ENCODE measurements around the gene CHD5.

Gene CHD5

DNA sequence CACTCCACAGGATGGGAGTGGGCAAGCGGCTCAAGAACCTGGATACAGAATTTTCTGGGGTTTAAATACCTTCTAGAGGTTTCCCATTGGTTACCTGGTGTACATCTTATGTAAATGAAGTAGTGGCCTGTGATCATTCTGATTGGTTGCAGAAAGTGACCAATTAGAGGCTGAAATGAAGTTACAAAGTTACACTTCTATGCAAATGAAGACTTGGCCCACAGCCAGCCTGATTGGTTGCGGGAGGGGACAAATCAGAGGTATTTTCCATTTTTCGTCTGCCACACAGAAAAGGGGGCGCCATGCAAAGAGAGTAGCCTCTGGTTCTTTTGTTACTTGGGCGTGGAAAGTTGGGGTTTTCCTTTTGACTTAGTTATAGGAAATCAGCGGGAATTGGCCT lies 125.5 kb downstream of the CHD5 start:
- Histone ChIP-seq H3K4ac (ENCODE audit: low read depth, low read length) (no peak overlapping the region), H2AK5ac (ENCODE audit: low read length) (no peak overlapping the region), H2BK120ac (ENCODE audit: insufficient read depth, low read length, poor library complexity) (no peak overlapping the region), H4K91ac (ENCODE audit: low read depth, low read length) (no peak overlapping the region), H2BK5ac (ENCODE audit: low read depth, low read length, poor library complexity) (no peak overlapping the region), H2BK12ac (ENCODE audit: low read length) (no peak overlapping the region), H3K27me3 (ENCODE audit: insufficient read depth, low read length) (no peaks in the 10 kb centered on the region), H3K9ac (ENCODE audit: low read length) (no peak overlapping the region), H3K23ac (ENCODE audit: low read length) (no peak overlapping the region), H3K9me3 (ENCODE audit: insufficient read depth, low read depth, low read length) (no peaks in the 10 kb centered on the region), H3K79me1 (ENCODE audit: low read length) (no peaks in the 10 kb centered on the region), H3K4me1 (ENCODE audit: control insufficient read depth in 1 of 2, insufficient read depth in 2 of 2, low read length in 2 of 2) (peaks cover 9 to 12% of the 10 kb centered on the region in 2 experiments), H4K8ac (ENCODE audit: low read depth, low read length) (no peak overlapping the region), H3K36me3 (ENCODE audit: control insufficient read depth in 1 of 2, insufficient read depth in 2 of 2, low read length in 2 of 2) (no peaks in the 10 kb centered on the region), H4K12ac (ENCODE audit: low read depth, low read length) (no peak overlapping the region), H3K4me2 (ENCODE audit: low read length) (no peak overlapping the region), H3K14ac (ENCODE audit: low read length) (no peak overlapping the region), H3K27ac (ENCODE audit: low read depth, low read length) (no peak overlapping the region), H3K79me2 (ENCODE audit: control insufficient read depth, insufficient read depth, low read length, poor library complexity) (no peaks in the 10 kb centered on the region), H3K18ac (ENCODE audit: low read length) (no peak overlapping the region), H2AFZ (ENCODE audit: insufficient read depth, low read length, poor library complexity) (no peak overlapping the region), H3K4me3 (ENCODE audit: low read depth, low read length) (no peak overlapping the region)
- no CpG with 5 or more reads among the region's 6 CpGs for WGBS (ENCODE audit: extremely low coverage, insufficient coverage, insufficient read length)
- no peak for DNase-seq

GRCh38 chr1:6053206-6053546 lies 126.9 kb downstream of the CHD5 start:
- Histone ChIP-seq H2AFZ (ENCODE audit: insufficient read depth, low read length, poor library complexity) (no peak overlapping the region), H3K14ac (ENCODE audit: low read length) (no peak overlapping the region), H3K18ac (ENCODE audit: low read length) (no peak overlapping the region), H3K4ac (ENCODE audit: low read depth, low read length) (no peak overlapping the region), H2BK5ac (ENCODE audit: low read depth, low read length, poor library complexity) (no peak overlapping the region), H3K27ac (ENCODE audit: low read depth, low read length) (no peak overlapping the region), H2AK5ac (ENCODE audit: low read length) (no peak overlapping the region), H3K79me1 (ENCODE audit: low read length) (no peaks in the 10 kb centered on the region), H4K91ac (ENCODE audit: low read depth, low read length) (no peak overlapping the region), H4K12ac (ENCODE audit: low read depth, low read length) (no peak overlapping the region), H2BK12ac (ENCODE audit: low read length) (no peak overlapping the region), H3K23ac (ENCODE audit: low read length) (no peak overlapping the region), H3K9ac (ENCODE audit: low read length) (no peak overlapping the region), H3K36me3 (ENCODE audit: control insufficient read depth in 1 of 2, insufficient read depth in 2 of 2, low read length in 2 of 2) (no peaks in the 10 kb centered on the region), H3K9me3 (ENCODE audit: insufficient read depth, low read depth, low read length) (no peaks in the 10 kb centered on the region), H3K4me2 (ENCODE audit: low read length) (no peak overlapping the region), H3K27me3 (ENCODE audit: insufficient read depth, low read length) (no peaks in the 10 kb centered on the region), H2BK120ac (ENCODE audit: insufficient read depth, low read length, poor library complexity) (no peak overlapping the region), H4K8ac (ENCODE audit: low read depth, low read length) (no peak overlapping the region), H3K4me3 (ENCODE audit: low read depth, low read length) (no peak overlapping the region), H3K4me1 (ENCODE audit: control insufficient read depth in 1 of 2, insufficient read depth in 2 of 2, low read length in 2 of 2) (peaks cover 0 to under 1% of the 10 kb centered on the region in 2 experiments), H3K79me2 (ENCODE audit: control insufficient read depth, insufficient read depth, low read length, poor library complexity) (no peaks in the 10 kb centered on the region)
- no CpG with 5 or more reads among the region's 8 CpGs for WGBS (ENCODE audit: extremely low coverage, insufficient coverage, insufficient read length)
- no peak for DNase-seq

DNA sequence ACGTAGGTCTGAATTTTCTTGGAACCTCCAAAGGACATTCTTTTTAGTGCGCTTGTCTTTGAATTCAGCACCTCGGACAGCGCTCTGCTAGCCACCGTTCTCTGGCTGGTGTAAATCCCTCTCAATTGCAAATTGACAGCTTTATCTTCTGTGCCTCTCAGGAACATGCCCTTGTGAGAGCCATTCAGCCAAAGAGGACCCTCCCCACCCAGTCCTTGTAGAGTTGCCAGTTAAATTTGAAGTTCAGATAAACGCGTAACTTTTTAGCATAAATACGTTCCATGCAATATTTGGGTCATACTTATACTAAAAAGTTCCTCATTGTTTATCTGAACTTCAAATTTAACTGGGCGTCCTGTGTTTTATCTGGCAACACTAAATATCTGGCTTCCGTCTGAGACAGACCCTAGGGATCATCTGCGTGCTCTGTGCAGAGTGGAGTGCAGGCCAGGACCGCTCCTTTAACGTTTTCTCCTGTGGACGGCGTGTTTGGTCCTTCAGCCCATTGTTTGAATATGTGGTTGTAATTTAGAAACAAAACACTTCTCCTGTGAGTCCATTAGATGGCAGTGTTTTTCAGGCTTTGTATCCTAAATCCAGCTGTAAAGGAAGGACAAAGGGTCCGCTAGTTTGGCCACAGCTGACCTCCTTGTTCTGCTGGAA lies 127.4 kb downstream of the CHD5 start:
- no peak overlapping the region for H3K4ac ChIP-seq (ENCODE audit: low read depth, low read length)
- no peak overlapping the region for H4K91ac ChIP-seq (ENCODE audit: low read depth, low read length)
- H2BK12ac ChIP-seq (ENCODE audit: low read length), result no peak overlapping the region
- H4K8ac ChIP-seq (ENCODE audit: low read depth, low read length), result no peak overlapping the region
- WGBS (ENCODE audit: extremely low coverage, insufficient coverage, insufficient read length), result no CpG with 5 or more reads among the region's 16 CpGs
- no peak overlapping the region for H3K23ac ChIP-seq (ENCODE audit: low read length)
- H3K27me3 ChIP-seq (ENCODE audit: insufficient read depth, low read length), result no peaks in the 10 kb centered on the region
- no peaks in the 10 kb centered on the region for H3K9me3 ChIP-seq (ENCODE audit: insufficient read depth, low read depth, low read length)
- H3K4me1 ChIP-seq (ENCODE audit: control insufficient read depth in 1 of 2, insufficient read depth in 2 of 2, low read length in 2 of 2), result no peaks in the 10 kb centered on the region
- H3K14ac ChIP-seq (ENCODE audit: low read length), result no peak overlapping the region
- no peak overlapping the region for H2AFZ ChIP-seq (ENCODE audit: insufficient read depth, low read length, poor library complexity)
- no peak overlapping the region for H2AK5ac ChIP-seq (ENCODE audit: low read length)
- H4K12ac ChIP-seq (ENCODE audit: low read depth, low read length), result no peak overlapping the region
- no peak overlapping the region for H3K4me2 ChIP-seq (ENCODE audit: low read length)
- H3K4me3 ChIP-seq (ENCODE audit: low read depth, low read length), result no peak overlapping the region
- H3K36me3 ChIP-seq (ENCODE audit: control insufficient read depth in 1 of 2, insufficient read depth in 2 of 2, low read length in 2 of 2), result no peaks in the 10 kb centered on the region
- H2BK5ac ChIP-seq (ENCODE audit: low read depth, low read length, poor library complexity), result no peak overlapping the region
- no peak overlapping the region for H3K9ac ChIP-seq (ENCODE audit: low read length)
- no peak overlapping the region for H3K27ac ChIP-seq (ENCODE audit: low read depth, low read length)
- no peak overlapping the region for H3K18ac ChIP-seq (ENCODE audit: low read length)
- peak; percentile 49 to 89 for DNase-seq
- H3K79me1 ChIP-seq (ENCODE audit: low read length), result no peaks in the 10 kb centered on the region
- H3K79me2 ChIP-seq (ENCODE audit: control insufficient read depth, insufficient read depth, low read length, poor library complexity), result no peaks in the 10 kb centered on the region
- H2BK120ac ChIP-seq (ENCODE audit: insufficient read depth, low read length, poor library complexity), result no peak overlapping the region

Data from trophoblast cell (in vitro differentiated cells and primary cell).